ENCODE data around the gene PADI2. TPM values are rescaled to one million over a fixed set of nuclear protein-coding genes. Genes with fewer than 3 reads are reported as not detected.
A peak's percentile ranks its signal among the peaks of the same experiment; 100 is the strongest.

PADI2 gene
- total RNA-seq, 4 donors from 2014 or later = 0.29 to 2.8 (median 0.67) TPM

DNA sequence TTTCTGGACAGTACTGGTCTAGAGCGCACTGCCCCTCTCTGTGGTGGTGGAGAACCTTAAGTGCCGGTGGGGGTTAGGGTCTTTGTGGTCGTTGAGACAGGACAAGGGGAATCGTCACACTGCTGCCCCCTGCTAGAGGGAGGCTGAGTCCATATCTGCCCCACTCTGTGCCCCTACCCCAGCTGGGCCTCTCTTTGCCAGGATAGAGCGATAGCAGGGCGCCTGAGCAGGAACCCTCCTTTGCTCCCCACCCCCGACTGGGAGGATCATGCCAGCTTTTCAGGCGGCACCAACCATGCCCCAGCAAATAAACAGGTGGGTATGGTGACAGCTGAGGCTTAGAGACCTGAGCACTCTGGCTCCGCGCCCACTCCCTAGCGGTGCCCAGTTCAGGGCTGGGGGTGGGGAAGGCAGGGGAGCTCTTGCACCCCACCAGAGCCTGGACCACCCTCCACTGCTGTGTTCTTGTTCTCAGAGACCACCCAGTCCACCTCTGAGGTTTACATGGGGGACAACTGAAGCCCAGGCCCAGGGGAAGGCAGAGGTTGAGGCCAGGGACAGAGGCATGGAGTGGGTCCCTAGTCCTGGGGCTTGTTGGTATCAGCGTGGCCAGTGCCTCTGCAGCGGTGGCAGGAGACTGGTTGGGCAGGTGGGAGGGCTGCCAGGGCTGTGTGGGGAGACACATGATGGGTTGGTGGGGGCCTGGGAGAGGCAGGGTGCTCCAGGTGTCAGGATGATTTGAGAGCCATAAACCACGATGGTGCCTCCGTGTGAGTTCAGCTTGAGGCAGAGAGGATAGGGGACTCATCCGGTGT, 1.6 kb downstream of the PADI2 start:
- H3K4me3 ChIP-seq = no peak overlapping the region
- no peak overlapping the region for H3K27ac ChIP-seq
- peaks cover 0 to 9% of the 10 kb centered on the region in 2 donors for H3K27me3 ChIP-seq
- TF ChIP-seq, protein P1, sequence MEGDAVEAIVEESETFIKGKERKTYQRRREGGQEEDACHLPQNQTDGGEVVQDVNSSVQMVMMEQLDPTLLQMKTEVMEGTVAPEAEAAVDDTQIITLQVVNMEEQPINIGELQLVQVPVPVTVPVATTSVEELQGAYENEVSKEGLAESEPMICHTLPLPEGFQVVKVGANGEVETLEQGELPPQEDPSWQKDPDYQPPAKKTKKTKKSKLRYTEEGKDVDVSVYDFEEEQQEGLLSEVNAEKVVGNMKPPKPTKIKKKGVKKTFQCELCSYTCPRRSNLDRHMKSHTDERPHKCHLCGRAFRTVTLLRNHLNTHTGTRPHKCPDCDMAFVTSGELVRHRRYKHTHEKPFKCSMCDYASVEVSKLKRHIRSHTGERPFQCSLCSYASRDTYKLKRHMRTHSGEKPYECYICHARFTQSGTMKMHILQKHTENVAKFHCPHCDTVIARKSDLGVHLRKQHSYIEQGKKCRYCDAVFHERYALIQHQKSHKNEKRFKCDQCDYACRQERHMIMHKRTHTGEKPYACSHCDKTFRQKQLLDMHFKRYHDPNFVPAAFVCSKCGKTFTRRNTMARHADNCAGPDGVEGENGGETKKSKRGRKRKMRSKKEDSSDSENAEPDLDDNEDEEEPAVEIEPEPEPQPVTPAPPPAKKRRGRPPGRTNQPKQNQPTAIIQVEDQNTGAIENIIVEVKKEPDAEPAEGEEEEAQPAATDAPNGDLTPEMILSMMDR (IDR thresholded peaks at IDR 0.05) = no peak
- TF ChIP-seq POLR2A (IDR thresholded peaks at IDR 0.05) = no peak
- DNase-seq = no peak
- H3K4me1 ChIP-seq = peaks cover 0 to 12% of the 10 kb centered on the region in 2 donors
- intact Hi-C loops (cut with DNase I; ENCODE audit: low total_unique reads) = no loop called here
- no peaks in the 10 kb centered on the region for H3K9me3 ChIP-seq
- no peaks in the 10 kb centered on the region for H3K36me3 ChIP-seq

- no peak for TF ChIP-seq POLR2A (IDR thresholded peaks at IDR 0.05)
- TF ChIP-seq, protein P1 (IDR thresholded peaks at IDR 0.05) = no peak
- peaks cover 0 to 12% of the 10 kb centered on the region in 2 donors for H3K4me1 ChIP-seq
- peaks cover 0 to 9% of the 10 kb centered on the region in 2 donors for H3K27me3 ChIP-seq
- H3K9me3 ChIP-seq = no peaks in the 10 kb centered on the region
- H3K36me3 ChIP-seq = no peaks in the 10 kb centered on the region
- intact Hi-C loops (cut with DNase I; ENCODE audit: low total_unique reads) = no loop called here
- no peak for DNase-seq
- H3K4me3 ChIP-seq = no peak overlapping the region
- no peak overlapping the region for H3K27ac ChIP-seq
Observed at GRCh38 chr1:17116643-17117042, 2.6 kb downstream of the PADI2 start.

GRCh38 chr1:17113963-17114362, 5.3 kb downstream of the PADI2 start:
- H3K27ac ChIP-seq = no peak overlapping the region
- intact Hi-C loops (cut with DNase I; ENCODE audit: low total_unique reads) = no loop called here

GRCh38 chr1:17112496-17113236, 6.6 kb downstream of the PADI2 start:
- intact Hi-C loops (cut with DNase I; ENCODE audit: low total_unique reads) = no loop called here
- Histone ChIP-seq H3K27me3 (no peaks in the 10 kb centered on the region), H3K27ac (no peak overlapping the region), H3K9me3 (no peaks in the 10 kb centered on the region), H3K4me1 (no peaks in the 10 kb centered on the region), H3K4me3 (no peak overlapping the region), H3K36me3 (no peaks in the 10 kb centered on the region)
- no peak for DNase-seq
- no peak for TF ChIP-seq POLR2A (IDR thresholded peaks at IDR 0.05)
- TF ChIP-seq, protein P1 (IDR thresholded peaks at IDR 0.05) = no peak

More at GRCh38 chr1:17113963-17114362, 5.3 kb downstream of the PADI2 start:
- Histone ChIP-seq H3K27me3 (peaks cover 0 to 9% of the 10 kb centered on the region in 2 donors), H3K36me3 (no peaks in the 10 kb centered on the region), H3K9me3 (no peaks in the 10 kb centered on the region), H3K4me1 (peaks cover 0 to 7% of the 10 kb centered on the region in 2 donors), H3K4me3 (no peak overlapping the region)
- TF ChIP-seq, protein P1 (IDR thresholded peaks at IDR 0.05) = no peak
- TF ChIP-seq POLR2A (IDR thresholded peaks at IDR 0.05) = no peak
- DNase-seq = peak in 1 of 2 donors; percentile 25

- DNase-seq = no peak
- H3K4me3 ChIP-seq = no peak overlapping the region
- H3K36me3 ChIP-seq = no peaks in the 10 kb centered on the region
- H3K9me3 ChIP-seq = no peaks in the 10 kb centered on the region
- intact Hi-C loops (cut with DNase I; ENCODE audit: low total_unique reads) = no loop called here
- H3K27ac ChIP-seq = no peak overlapping the region
- H3K4me1 ChIP-seq = no peaks in the 10 kb centered on the region
- no peaks in the 10 kb centered on the region for H3K27me3 ChIP-seq
- TF ChIP-seq, protein P1 (IDR thresholded peaks at IDR 0.05) = no peak
- no peak for TF ChIP-seq POLR2A (IDR thresholded peaks at IDR 0.05)
Observed at GRCh38 chr1:17112076-17112475, 7.2 kb downstream of the PADI2 start.

Data from uterus (tissue), 4 donors.